Endothelial cell of umbilical vein (primary cell): ENCODE measurements around the gene CHST15. TPM values are rescaled to one million over a fixed set of nuclear protein-coding genes. Genes with fewer than 3 reads are reported as not detected.

ENCODE experiments used
- BruUV-seq: library from RNA; stranded (reverse); fragments of 400-500 nt; replicated peaks from 2 replicates; lab custom pipeline; 2021; lab: Mats Ljungman, UMichigan
- CTCF ChIA-PET: fragments of 300-600, 350-600 bp; sonication (Branson Sonifier 250); formaldehyde crosslinking; loops from one replicate; lab custom pipeline; 2021; ENCODE audit warnings: antibody characterized with exemption, inconsistent platforms; lab: Charles Lee
- POLR2A ChIA-PET: fragments of 300-600, 350-600 bp; sonication (Branson Sonifier 250); formaldehyde crosslinking; loops from one replicate; lab custom pipeline; 2021; ENCODE audit warnings: antibody characterized with exemption, inconsistent platforms; lab: Charles Lee
- DNase-seq: peaks from one replicate; pipeline ENCODE4 v3.0.0-alpha.2; 2011; ENCODE audit warnings: low read depth, low spot score
- FAIRE-seq: peaks from 2 replicates; lab custom pipeline; 2011; peaks lifted over from hg19 to GRCh38; lab: Jason Lieb, UNC
- H2AFZ ChIP-seq: 2 replicates; pipeline ENCODE4 v1.6.0; 2012; ENCODE audit warnings: low read depth, low read length, control low read depth, inconsistent platforms
- H3K27ac ChIP-seq: 2 replicates; pipeline ENCODE4 v1.5.1; 2011; ENCODE audit warnings: low read depth, mild to moderate bottlenecking, control low read depth, low read length, moderate library complexity; ENCODE audit not compliant: insufficient read depth
- H3K27me3 ChIP-seq, 2 experiments: 2 replicates each; pipeline versions ENCODE4 v1.6.0 to v1.6.1; 2011; ENCODE audit warnings: low read length in 2 of 2, mixed read lengths in 1 of 2; ENCODE audit not compliant: control insufficient read depth in 2 of 2, insufficient read depth in 2 of 2
- H3K36me3 ChIP-seq, 2 experiments: 2 replicates in 1 of 2; 3 replicates in 1 of 2; pipeline ENCODE4 v1.5.1; 2011; ENCODE audit warnings: low read length in 2 of 2, mild to moderate bottlenecking in 1 of 2, moderate library complexity in 1 of 2; ENCODE audit not compliant: control insufficient read depth in 2 of 2, insufficient read depth in 2 of 2; ENCODE audit errors: extremely low read depth in 1 of 2
- H3K4me1 ChIP-seq: 3 replicates; pipeline ENCODE4 v1.5.1; 2011; ENCODE audit warnings: mild to moderate bottlenecking, low read length; ENCODE audit not compliant: control insufficient read depth, insufficient read depth; ENCODE audit errors: extremely low read depth
- H3K4me2 ChIP-seq: 2 replicates; pipeline ENCODE4 v1.6.1; 2011; ENCODE audit warnings: low read length, control low read depth, mixed read lengths; ENCODE audit not compliant: insufficient read depth
- H3K4me3 ChIP-seq, 3 experiments: fragments of 200-600 bp in 1 of 3; sonication (generic), shearing (Covaris generic) in 1 of 3; replicated peaks in 1 of 3; 2 replicates each; pipeline ENCODE4 v1.5.1; 2011 to 2016; ENCODE audit warnings: control low read depth in 3 of 3, low read length in 3 of 3, mild to moderate bottlenecking in 2 of 3, inconsistent platforms in 1 of 3, low read depth in 1 of 3, moderate library complexity in 1 of 3; ENCODE audit not compliant: insufficient read depth in 1 of 3
- H3K79me2 ChIP-seq: 2 replicates; pipeline ENCODE4 v1.6.0; 2012; ENCODE audit warnings: low read length, inconsistent platforms; ENCODE audit not compliant: control insufficient read depth, insufficient read depth
- H3K9ac ChIP-seq: replicated peaks from 2 replicates; pipeline ENCODE3; 2011; ENCODE audit warnings: low read length, control low read depth; ENCODE audit not compliant: insufficient read depth; ENCODE audit errors: extremely low read depth
- H3K9me1 ChIP-seq: replicated peaks from 3 replicates; pipeline ENCODE4 v1.6.0; 2011; ENCODE audit warnings: mild to moderate bottlenecking, low read length; ENCODE audit not compliant: control insufficient read depth, insufficient read depth; ENCODE audit errors: extremely low read depth
- H3K9me3 ChIP-seq: replicated peaks from 2 replicates; pipeline ENCODE4 v1.5.1; 2012; ENCODE audit warnings: low read length, inconsistent platforms; ENCODE audit not compliant: control insufficient read depth, insufficient read depth
- H4K20me1 ChIP-seq: replicated peaks from 2 replicates; pipeline ENCODE3; 2011; ENCODE audit warnings: mild to moderate bottlenecking, low read length; ENCODE audit not compliant: control insufficient read depth, insufficient read depth; ENCODE audit errors: extremely low read depth
- CTCF ChIP-seq, 2 donors: IDR thresholded peaks; 1 replicate in 1 of 2; 2 replicates in 1 of 2; pipeline ENCODE4 v1.5.1; 2011; ENCODE audit warnings: low read length in 2 of 2, mild to moderate bottlenecking in 2 of 2, moderate library complexity in 2 of 2, control low read depth in 1 of 2, inconsistent platforms in 1 of 2, low read depth in 1 of 2; ENCODE audit not compliant: insufficient read depth in 1 of 2; ENCODE audit errors: extremely low read depth in 1 of 2
- EZH2 ChIP-seq: IDR thresholded peaks from 2 replicates; pipeline ENCODE4 v1.6.1; 2012; ENCODE audit warnings: borderline replicate concordance, low read depth, mild to moderate bottlenecking, moderate library complexity, low read length, inconsistent platforms; ENCODE audit not compliant: severe bottlenecking
- FOS ChIP-seq: IDR thresholded peaks from 2 replicates; pipeline ENCODE4 v1.6.1; 2011; ENCODE audit warnings: mild to moderate bottlenecking, low read length, moderate library complexity, borderline replicate concordance; ENCODE audit not compliant: insufficient read depth
- GATA2 ChIP-seq: IDR thresholded peaks from 2 replicates; pipeline ENCODE4 v1.7.0; 2011; ENCODE audit warnings: low read depth, mild to moderate bottlenecking, moderate library complexity, mixed read lengths, low read length; ENCODE audit not compliant: insufficient read length, insufficient read depth
- MYC ChIP-seq: IDR thresholded peaks from one replicate; pipeline ENCODE4 v1.6.1; 2011; ENCODE audit warnings: mild to moderate bottlenecking, low read depth, low read length
- POLR2AphosphoS5 ChIP-seq: IDR thresholded peaks from 2 replicates; pipeline ENCODE4 v1.6.1; 2012; ENCODE audit warnings: low read depth, mild to moderate bottlenecking, control low read depth, low read length, moderate library complexity; ENCODE audit not compliant: insufficient read depth
- dilution Hi-C: fragments of 300-500 bp; cut with MboI; formaldehyde crosslinking; loops from one replicate; pipeline ENCODE4 v1.15.0; 2019; ENCODE audit warnings: low sequenced_read_pairs; ENCODE audit not compliant: extremely low pct_ligation_motif_present
- intact Hi-C: fragments of 100-400 bp; cut with micrococcal nuclease; formaldehyde crosslinking; loops from one replicate; pipeline ENCODE4 v1.10.0; 2022
- polyA plus RNA-seq, 4 experiments: library from polyadenylated mRNA; depleted of rRNA in 3 of 4; stranded (reverse) in 3 of 4; unstranded in 1 of 4; fragments of >200 nt; gene quantifications; 2 replicates each; pipeline versions ENCODE4 v1.2.1 to v1.2.3, GENCODE V29; 2011 to 2012; ENCODE audit warnings: missing spikeins in 1 of 4
- total RNA-seq: library from RNA; stranded (reverse); gene quantifications from 2 replicates; pipeline ENCODE4 v1.2.3, GENCODE V29; 2021

The CHST15 gene
- total and polyA plus RNA-seq, 2 donors (not counting 3 experiments of a cell fraction or from before 2014, with no cell fraction given), result 23.1 to 29.2 TPM

DNA sequence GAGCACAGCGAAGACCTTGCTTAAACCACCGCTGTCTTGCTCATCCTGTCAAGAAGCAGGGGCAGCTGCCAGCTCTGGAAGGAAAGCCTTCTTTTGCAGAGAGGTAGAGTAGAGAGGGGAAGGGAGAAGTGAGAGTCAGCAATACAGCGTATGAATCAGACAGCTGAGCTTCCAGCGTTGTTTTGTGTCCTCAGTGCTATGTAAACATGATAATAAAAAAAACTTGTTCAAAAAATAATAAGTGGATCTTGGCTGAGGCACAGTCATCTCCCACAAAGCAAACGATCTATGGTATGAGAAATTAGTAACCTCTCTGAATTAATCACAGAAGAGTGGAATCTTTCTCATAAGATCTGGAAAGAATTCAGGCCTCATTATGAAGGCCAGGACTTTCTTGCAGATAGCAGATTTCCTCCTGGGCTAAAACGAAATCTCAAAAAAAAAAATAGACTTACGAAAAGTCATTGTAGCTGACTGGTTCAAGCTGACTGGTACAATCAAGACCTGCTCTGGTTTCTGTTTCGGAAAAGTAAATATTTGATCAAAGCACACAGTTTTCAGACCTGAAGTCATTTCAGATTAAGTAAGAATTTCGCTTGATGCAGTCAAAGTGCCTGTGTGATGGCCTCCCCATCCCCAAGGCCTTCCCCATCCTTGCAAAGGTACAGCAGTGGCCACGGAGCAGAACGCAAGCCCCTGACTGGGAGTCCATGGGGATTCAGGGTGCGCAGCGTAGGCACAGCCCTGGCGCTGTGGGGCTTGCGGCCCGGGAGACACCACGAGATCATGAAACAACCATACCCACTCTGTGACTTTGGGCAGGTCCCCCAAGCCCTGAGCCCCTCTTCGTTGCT, 29.4 kb downstream of the CHST15 start:
- TF ChIP-seq EZH2, result no peak
- FAIRE-seq, result peak; percentile 66
- Histone ChIP-seq H3K9ac (no peak overlapping the region), H3K27ac (no peak overlapping the region), H3K9me3 (no peaks in the 10 kb centered on the region), H3K4me1 (no peaks in the 10 kb centered on the region), H3K4me2 (no peak overlapping the region), H3K79me2 (no peaks in the 10 kb centered on the region), H3K4me3 (no peak overlapping the region), H3K9me1 (no peaks in the 10 kb centered on the region), H3K27me3 (no peaks in the 10 kb centered on the region), H2AFZ (no peak overlapping the region), H3K36me3 (peaks cover 0 to 4% of the 10 kb centered on the region in 2 experiments), H4K20me1 (no peaks in the 10 kb centered on the region)
- ChIA-PET CTCF (interaction anchor here (1.0 kb wide), 1 partner anchor 325 kb away, joined by 7 read pairs; no protein-coding TSS in a partner anchor), POLR2A (no interaction called here)
- intact Hi-C loops, result no loop called here
- dilution Hi-C loops, result no loop called here
- BruUV-seq, result no TSS peak
- DNase-seq, result peak; percentile 67

- no peaks in the 10 kb centered on the region for H3K36me3 ChIP-seq
- no peak overlapping the region for H3K4me2 ChIP-seq
- no peak overlapping the region for H3K27ac ChIP-seq
- no peaks in the 10 kb centered on the region for H3K27me3 ChIP-seq
- no peaks in the 10 kb centered on the region for H3K4me1 ChIP-seq
- H3K79me2 ChIP-seq, result no peaks in the 10 kb centered on the region
- FAIRE-seq, result no peak
- H2AFZ ChIP-seq, result no peak overlapping the region
- no peak for TF ChIP-seq POLR2AphosphoS5
- no peak for TF ChIP-seq GATA2
- no peak for TF ChIP-seq EZH2
- no peak for TF ChIP-seq MYC
- TF ChIP-seq CTCF (IDR thresholded peaks at IDR 0.05; ENCODE audit: extremely low read depth in 1 of 2, insufficient read depth in 1 of 2, low read depth in 1 of 2, low read length in 2 of 2), result no peak
- TF ChIP-seq FOS, result no peak
- no TSS peak for BruUV-seq
- no peak overlapping the region for H3K4me3 ChIP-seq
- H3K9me3 ChIP-seq, result no peaks in the 10 kb centered on the region
- POLR2A ChIA-PET, result no interaction called here
- intact Hi-C loops, result no loop called here
- no peak for DNase-seq
- dilution Hi-C loops, result no loop called here
- CTCF ChIA-PET, result interaction anchor here (1.5 kb wide), 1 partner anchor 11 kb away, joined by 4 read pairs; no protein-coding TSS in a partner anchor
- no peak overlapping the region for H3K9ac ChIP-seq
- no peaks in the 10 kb centered on the region for H3K9me1 ChIP-seq
- H4K20me1 ChIP-seq, result no peaks in the 10 kb centered on the region
Observed at GRCh38 chr10:124062390-124062789, 31.0 kb downstream of the CHST15 start.
